Activated T-cell treated with anti-CD3 and anti-CD28 coated beads, Interleukin-2, amount 50 U/mL, for 72 hours (primary cell): ENCODE data around the gene IGFBP3. TPM values are rescaled to one million over a fixed set of nuclear protein-coding genes. Genes with fewer than 3 reads are reported as not detected.

Experiments used
- ATAC-seq, 2 donors: fragments of 150-1000 bp; cut with Tn5 transposase; replicated peaks in 1 of 2; 2 replicates each; pipeline ENCODE4 v1.10.0; 2021; ENCODE audit warnings: moderate library complexity in 2 of 2, mild to moderate bottlenecking in 1 of 2
- DNase-seq, 2 donors: peaks; one replicate each; pipeline ENCODE4 v3.0.0; 2021 to 2022; ENCODE audit warnings: mixed read lengths in 1 of 2
- H3K27ac Mint-ChIP-seq: one replicate; pipeline ENCODE4 v1.8.0; 2022; ENCODE audit warnings: mild to moderate bottlenecking, moderate library complexity, mixed read lengths
- H3K27me3 Mint-ChIP-seq: one replicate; pipeline ENCODE4 v1.8.0; 2022; ENCODE audit warnings: low read depth, mixed read lengths
- H3K36me3 Mint-ChIP-seq, 2 donors: one replicate each; pipeline ENCODE4 v1.8.0; 2022; ENCODE audit warnings: mixed read lengths in 2 of 2, mild to moderate bottlenecking in 1 of 2; ENCODE audit not compliant: insufficient read depth in 2 of 2
- H3K4me1 Mint-ChIP-seq: one replicate; pipeline ENCODE4 v1.8.0; 2022; ENCODE audit warnings: low read depth, mixed read lengths
- H3K4me3 Mint-ChIP-seq, 2 donors: one replicate each; pipeline ENCODE4 v1.8.0; 2022; ENCODE audit warnings: mild to moderate bottlenecking in 2 of 2, mixed read lengths in 2 of 2, moderate library complexity in 2 of 2
- H3K9me3 Mint-ChIP-seq, 2 donors: one replicate each; pipeline ENCODE4 v1.8.0; 2022; ENCODE audit warnings: mixed read lengths in 2 of 2
- total RNA-seq, 2 donors: library from RNA; stranded (reverse); gene quantifications; one replicate each; pipeline ENCODE4 v1.2.3, GENCODE V29; 2022

The IGFBP3 gene
- total RNA-seq, 2 donors from 2014 or later = 0.34 to 2.0 TPM

DNA sequence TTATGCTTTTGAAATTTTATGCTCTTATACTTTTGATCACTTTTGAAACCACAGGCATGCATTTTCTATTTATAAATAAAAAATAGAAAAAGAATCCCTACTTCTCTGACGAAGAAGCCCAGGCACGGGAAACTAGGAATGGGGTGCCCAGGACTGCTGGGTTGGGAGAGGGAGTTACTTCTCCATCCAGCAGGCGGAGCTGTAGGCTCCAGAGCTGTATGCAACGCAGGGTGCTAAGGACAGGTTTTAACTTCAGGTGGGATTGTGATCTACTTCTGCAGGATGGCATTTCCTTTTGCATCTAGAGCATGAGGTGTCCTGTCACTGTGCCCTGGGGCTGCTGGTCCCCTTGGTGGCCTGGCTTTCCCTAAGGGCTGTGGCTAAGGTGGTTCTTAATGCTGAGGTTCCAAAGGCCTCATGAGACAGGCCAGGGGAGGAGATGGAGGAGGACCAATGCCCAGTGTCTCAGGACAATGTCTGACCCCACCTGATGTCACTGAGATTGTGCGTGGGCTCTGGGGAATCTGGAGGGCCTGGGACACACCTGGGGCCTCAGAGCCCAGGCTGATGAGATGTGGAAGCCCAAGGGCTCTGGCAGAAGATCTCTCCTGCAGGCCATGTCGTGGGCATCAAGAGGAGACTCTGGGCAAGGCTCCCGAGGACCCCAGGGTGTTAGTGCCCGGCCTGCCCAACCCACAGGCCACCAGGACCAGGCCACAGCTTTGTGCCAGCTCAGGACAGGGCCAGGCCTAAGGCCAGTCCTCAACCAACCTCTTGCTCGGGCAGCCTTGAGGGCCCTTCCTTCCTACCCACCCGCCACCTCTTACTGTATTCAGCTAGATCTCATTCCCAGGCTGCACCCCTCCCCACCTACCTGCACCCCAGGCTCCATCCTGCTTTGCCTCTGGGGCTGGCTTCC, 48.7 kb downstream of the IGFBP3 start:
- Mint-ChIP-seq H3K27ac (no peak overlapping the region), H3K4me3 (no peak overlapping the region), H3K36me3 (no peaks in the 10 kb centered on the region), H3K4me1 (no peaks in the 10 kb centered on the region), H3K9me3 (peaks cover 2 to 4% of the 10 kb centered on the region in 2 donors), H3K27me3 (no peaks in the 10 kb centered on the region)
- no peak for DNase-seq
- no peak for ATAC-seq

DNA sequence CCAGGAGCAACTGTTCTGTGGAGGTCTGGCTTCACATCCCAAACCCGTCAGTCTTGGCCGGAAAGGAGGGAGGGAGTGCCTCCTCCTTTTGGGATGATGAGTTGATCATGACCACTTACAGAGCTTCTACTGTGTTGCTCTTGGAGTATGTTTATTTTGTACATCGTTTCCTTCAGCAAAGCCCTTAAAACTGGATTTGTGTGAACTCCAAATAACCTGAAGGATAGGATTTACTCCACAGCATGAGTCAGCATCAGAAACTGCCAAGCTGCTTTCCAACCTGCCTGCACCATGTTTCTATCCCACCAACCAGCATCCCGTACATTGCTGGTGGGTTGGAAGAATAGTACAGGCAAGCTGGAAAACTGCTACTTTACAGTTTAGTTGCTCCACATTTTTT, 51.6 kb downstream of the IGFBP3 start:
- no peak for DNase-seq
- Mint-ChIP-seq H3K4me3 (no peak overlapping the region), H3K4me1 (no peaks in the 10 kb centered on the region), H3K27me3 (peaks cover 4% of the 10 kb centered on the region), H3K36me3 (no peaks in the 10 kb centered on the region), H3K27ac (no peak overlapping the region), H3K9me3 (no peaks in the 10 kb centered on the region)
- ATAC-seq = no peak

DNA sequence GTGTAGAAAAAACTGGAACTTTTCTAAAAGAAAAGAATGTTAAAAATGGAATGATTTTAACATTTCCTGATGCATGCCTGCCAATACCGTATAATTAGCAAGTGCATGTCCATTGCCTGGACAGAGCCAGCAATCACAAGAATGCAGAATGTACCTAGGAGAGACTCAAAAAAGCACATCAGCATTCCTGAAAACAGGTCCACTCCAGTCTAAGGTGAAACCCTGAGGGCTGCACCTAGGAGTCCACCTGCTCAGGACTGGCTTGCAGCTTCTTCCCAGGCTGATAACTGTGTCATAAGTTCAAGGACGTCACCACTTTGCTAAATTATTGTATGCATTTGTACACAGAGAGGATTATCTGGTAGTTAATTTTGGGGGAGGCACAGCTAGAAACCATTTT, 53.6 kb downstream of the IGFBP3 start:
- Mint-ChIP-seq H3K27ac (no peak overlapping the region), H3K4me1 (no peaks in the 10 kb centered on the region), H3K4me3 (no peak overlapping the region), H3K27me3 (peaks cover 14% of the 10 kb centered on the region), H3K9me3 (no peaks in the 10 kb centered on the region), H3K36me3 (no peaks in the 10 kb centered on the region)
- ATAC-seq (no peak), DNase-seq (no peak)

DNA sequence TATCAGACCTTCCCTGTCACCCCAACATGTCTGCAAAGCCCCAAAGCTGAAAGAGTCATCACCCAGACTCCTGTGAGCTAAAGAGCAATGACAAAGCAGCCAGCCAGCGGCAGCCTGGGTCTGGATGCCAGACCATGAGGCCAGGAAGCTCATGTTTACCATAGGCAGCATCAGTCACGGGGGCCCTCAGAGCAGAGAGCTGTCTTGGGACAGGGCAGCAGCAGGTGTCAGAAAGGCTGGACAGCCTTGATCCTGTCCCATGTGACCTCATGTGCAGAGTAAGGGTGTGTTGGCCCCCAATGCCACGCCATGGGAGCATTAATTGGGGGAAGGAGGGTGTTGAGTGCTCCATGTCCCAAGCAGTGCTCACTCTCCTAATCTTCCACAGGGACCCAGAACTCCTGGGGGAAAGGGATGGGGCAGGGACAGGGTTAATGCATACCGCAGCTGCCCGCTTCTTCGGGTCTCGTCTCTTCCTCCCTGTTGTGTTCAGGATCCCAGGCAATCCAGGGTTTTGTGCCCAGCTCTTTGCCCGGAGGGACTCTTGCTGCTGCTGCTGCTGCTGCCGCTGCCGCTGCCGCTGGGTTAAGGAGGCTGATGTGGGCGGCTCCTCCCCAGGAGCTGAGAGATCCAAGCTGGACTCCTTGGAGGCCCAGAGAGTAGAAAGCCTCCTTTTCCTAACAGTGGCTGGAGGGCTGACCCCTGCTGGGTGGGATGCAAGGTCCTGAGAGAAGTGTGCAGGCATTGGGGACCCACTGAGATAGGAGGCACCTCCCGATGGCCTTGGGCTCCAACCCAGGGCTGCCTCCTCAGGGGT, 55.3 kb downstream of the IGFBP3 start:
- Mint-ChIP-seq H3K27ac (no peak overlapping the region), H3K4me3 (no peak overlapping the region), H3K27me3 (peaks cover 16% of the 10 kb centered on the region), H3K4me1 (no peaks in the 10 kb centered on the region), H3K9me3 (no peaks in the 10 kb centered on the region), H3K36me3 (no peaks in the 10 kb centered on the region)
- ATAC-seq (no peak), DNase-seq (no peak)

DNA sequence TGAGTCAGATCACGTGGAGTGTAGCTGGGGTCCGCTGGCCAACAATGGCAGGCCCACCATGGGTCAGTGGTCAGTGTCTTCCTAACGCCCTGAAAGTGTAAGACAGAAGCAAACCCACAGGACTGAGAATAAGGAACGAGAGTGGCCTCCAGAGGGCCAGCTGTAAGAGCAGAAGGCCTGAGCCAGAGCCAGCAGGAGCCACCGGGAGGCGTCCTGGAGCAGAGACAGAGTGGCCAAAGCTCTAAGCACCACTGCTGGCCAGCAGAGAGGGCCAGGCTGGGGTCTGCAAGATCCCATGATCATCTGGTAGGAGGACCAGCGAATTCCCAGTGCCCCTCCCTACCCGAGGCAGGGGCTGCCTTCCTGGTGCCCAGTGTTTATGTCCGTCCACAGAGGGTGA, 57.4 kb downstream of the IGFBP3 start:
- Mint-ChIP-seq H3K9me3 (no peaks in the 10 kb centered on the region), H3K36me3 (no peaks in the 10 kb centered on the region), H3K27me3 (peaks cover 29% of the 10 kb centered on the region), H3K4me1 (no peaks in the 10 kb centered on the region), H3K27ac (no peak overlapping the region), H3K4me3 (no peak overlapping the region)
- DNase-seq (no peak), ATAC-seq (no peak)

Other genes with a start within 250 kb of the IGFBP3 start
- not detected for gene CCDC201, start 48.2 kb downstream of the IGFBP3 start, total RNA-seq
- gene IGFBP1, start 32.8 kb downstream of the IGFBP3 start, total RNA-seq = not detected